Femur (tissue), 1 donor: ENCODE measurements around the gene DYNC2H1.

Experiments
- DNase-seq: peaks from one replicate; pipeline ENCODE4 v3.0.0-alpha.2; 2017

Gene DYNC2H1

GRCh38 chr11:103284260-103284659 is 175.0 kb downstream of the DYNC2H1 start:
- DNase-seq: no peak

- no peak for DNase-seq
Measured at GRCh38 chr11:103294516-103294915, 185.3 kb downstream of the DYNC2H1 start.

- DNase-seq: no peak
Measured at GRCh38 chr11:103295704-103296103, 186.5 kb downstream of the DYNC2H1 start.

- DNase-seq: no peak
Measured at GRCh38 chr11:103297900-103298299, 188.7 kb downstream of the DYNC2H1 start.

- DNase-seq: no peak
Measured at GRCh38 chr11:103315248-103315647, 206.0 kb downstream of the DYNC2H1 start.

GRCh38 chr11:103317118-103317517 is 207.9 kb downstream of the DYNC2H1 start:
- no peak for DNase-seq

- DNase-seq: no peak
Measured at GRCh38 chr11:103322821-103323220, 213.6 kb downstream of the DYNC2H1 start.

GRCh38 chr11:103325686-103326069 is 216.5 kb downstream of the DYNC2H1 start:
- no peak for DNase-seq

GRCh38 chr11:103326070-103326794 is 217.0 kb downstream of the DYNC2H1 start:
- no peak for DNase-seq

- no peak for DNase-seq
Measured at GRCh38 chr11:103327721-103328120, 218.5 kb downstream of the DYNC2H1 start.

GRCh38 chr11:103332409-103332808 is 223.2 kb downstream of the DYNC2H1 start:
- no peak for DNase-seq

GRCh38 chr11:103338621-103339484 is 229.6 kb downstream of the DYNC2H1 start:
- DNase-seq: no peak

- DNase-seq: no peak
Measured at GRCh38 chr11:103339485-103339857, 230.2 kb downstream of the DYNC2H1 start.

GRCh38 chr11:103340956-103341355 is 231.7 kb downstream of the DYNC2H1 start:
- no peak for DNase-seq

GRCh38 chr11:103344886-103345285 is 235.7 kb downstream of the DYNC2H1 start:
- DNase-seq: no peak

GRCh38 chr11:103349595-103349994 is 240.4 kb downstream of the DYNC2H1 start:
- no peak for DNase-seq

GRCh38 chr11:103354656-103355055 is 245.4 kb downstream of the DYNC2H1 start:
- DNase-seq: no peak

GRCh38 chr11:103358251-103358650 is 249.0 kb downstream of the DYNC2H1 start:
- no peak for DNase-seq

GRCh38 chr11:103359216-103359615 is 250.0 kb downstream of the DYNC2H1 start:
- no peak for DNase-seq

- no peak for DNase-seq
Measured at GRCh38 chr11:103364687-103365086, 255.5 kb downstream of the DYNC2H1 start.

GRCh38 chr11:103367650-103368049 is 258.4 kb downstream of the DYNC2H1 start:
- no peak for DNase-seq

GRCh38 chr11:103368145-103368544 is 258.9 kb downstream of the DYNC2H1 start:
- DNase-seq: no peak

GRCh38 chr11:103370076-103370475 is 260.9 kb downstream of the DYNC2H1 start:
- no peak for DNase-seq

- no peak for DNase-seq
Measured at GRCh38 chr11:103372906-103373305, 263.7 kb downstream of the DYNC2H1 start.
